Skeletal muscle tissue (tissue), 4 donors: Measurements from ENCODE around the gene GPI. TPM values are rescaled to one million over a fixed set of nuclear protein-coding genes. Genes with fewer than 3 reads are reported as not detected.

Source experiments
- H3K27ac ChIP-seq: one replicate; pipeline ENCODE4 v1.7.0; 2013; ENCODE audit warnings: mild to moderate bottlenecking, low read depth, low read length, inconsistent platforms
- H3K27me3 ChIP-seq, 3 donors: one replicate each; pipeline ENCODE4 v1.7.0; 2013; ENCODE audit warnings: low read length in 3 of 3; ENCODE audit not compliant: control insufficient read depth in 3 of 3, insufficient read depth in 3 of 3
- H3K36me3 ChIP-seq, 3 donors: one replicate each; pipeline ENCODE4 v1.7.0; 2013; ENCODE audit warnings: low read length in 3 of 3; ENCODE audit not compliant: control insufficient read depth in 3 of 3, insufficient read depth in 3 of 3
- H3K4me1 ChIP-seq, 3 donors: one replicate each; pipeline ENCODE4 v1.7.0; 2013; ENCODE audit warnings: low read length in 3 of 3, mild to moderate bottlenecking in 3 of 3; ENCODE audit not compliant: control insufficient read depth in 3 of 3, insufficient read depth in 3 of 3
- H3K4me3 ChIP-seq, 3 donors: one replicate each; pipeline ENCODE4 v1.7.0; 2013; ENCODE audit warnings: low read length in 3 of 3
- H3K9ac ChIP-seq, 3 donors: one replicate each; pipeline ENCODE4 v1.7.0; 2013; ENCODE audit warnings: low read length in 3 of 3, mild to moderate bottlenecking in 3 of 3, moderate library complexity in 2 of 3, low read depth in 1 of 3
- H3K9me3 ChIP-seq, 3 donors: one replicate each; pipeline ENCODE4 v1.7.0; 2013; ENCODE audit warnings: low read length in 3 of 3; ENCODE audit not compliant: control insufficient read depth in 3 of 3
- total RNA-seq: library from RNA; depleted of rRNA; stranded (reverse); fragments of >200 nt; gene quantifications from one replicate; pipeline ENCODE4 v1.2.3, GENCODE V29; 2014
- donor health status: Osteomylitis.

Gene GPI
- total RNA-seq, 1 donor from 2014 or later: 80.4 TPM

GRCh38 chr19:34408411-34408810, 43.4 kb downstream of the GPI start:
- Histone ChIP-seq H3K36me3 (peaks cover 8 to 14% (median 9%) of the 10 kb centered on the region in 3 donors), H3K9ac (no peak overlapping the region), H3K27ac (no peak overlapping the region), H3K9me3 (no peaks in the 10 kb centered on the region), H3K27me3 (no peaks in the 10 kb centered on the region), H3K4me3 (no peak overlapping the region), H3K4me1 (peaks cover 4 to 12% (median 10%) of the 10 kb centered on the region in 3 donors)

- peaks cover 3 to 5% (median 4%) of the 10 kb centered on the region in 3 donors for H3K4me1 ChIP-seq
- no peak overlapping the region for H3K27ac ChIP-seq
- H3K27me3 ChIP-seq: no peaks in the 10 kb centered on the region
- no peaks in the 10 kb centered on the region for H3K9me3 ChIP-seq
- no peak overlapping the region for H3K4me3 ChIP-seq
- peaks cover 10 to 14% (median 11%) of the 10 kb centered on the region in 3 donors for H3K36me3 ChIP-seq
- no peak overlapping the region for H3K9ac ChIP-seq
Measured at GRCh38 chr19:34409189-34410164, 44.5 kb downstream of the GPI start.

- H3K4me3 ChIP-seq: no peak overlapping the region
- H3K9ac ChIP-seq: no peak overlapping the region
- H3K4me1 ChIP-seq: no peaks in the 10 kb centered on the region
- H3K9me3 ChIP-seq: no peaks in the 10 kb centered on the region
- no peaks in the 10 kb centered on the region for H3K27me3 ChIP-seq
- no peak overlapping the region for H3K27ac ChIP-seq
- H3K36me3 ChIP-seq: peaks cover 20 to 28% (median 24%) of the 10 kb centered on the region in 3 donors
Measured at GRCh38 chr19:34411216-34411615, 46.2 kb downstream of the GPI start.

GRCh38 chr19:34416021-34416545, 51.1 kb downstream of the GPI start:
- Histone ChIP-seq H3K4me1 (no peaks in the 10 kb centered on the region), H3K4me3 (no peak overlapping the region), H3K9me3 (no peaks in the 10 kb centered on the region), H3K27me3 (no peaks in the 10 kb centered on the region), H3K27ac (no peak overlapping the region), H3K9ac (peak overlapping the region in 1 of 3 donors; percentile 33), H3K36me3 (peaks cover 16 to 28% (median 23%) of the 10 kb centered on the region in 3 donors)

GRCh38 chr19:34418300-34418699, 53.3 kb downstream of the GPI start:
- no peaks in the 10 kb centered on the region for H3K4me1 ChIP-seq
- H3K9me3 ChIP-seq: no peaks in the 10 kb centered on the region
- no peak overlapping the region for H3K4me3 ChIP-seq
- H3K9ac ChIP-seq: no peak overlapping the region
- no peak overlapping the region for H3K27ac ChIP-seq
- no peaks in the 10 kb centered on the region for H3K27me3 ChIP-seq
- H3K36me3 ChIP-seq: peaks cover 16 to 28% (median 25%) of the 10 kb centered on the region in 3 donors

GRCh38 chr19:34426096-34426661, 61.2 kb downstream of the GPI start:
- H3K9me3 ChIP-seq: no peaks in the 10 kb centered on the region
- no peaks in the 10 kb centered on the region for H3K27me3 ChIP-seq
- no peak overlapping the region for H3K4me3 ChIP-seq
- H3K27ac ChIP-seq: no peak overlapping the region
- H3K4me1 ChIP-seq: peaks cover 9 to 23% (median 17%) of the 10 kb centered on the region in 3 donors
- peaks cover 1 to 12% (median 3%) of the 10 kb centered on the region in 3 donors for H3K36me3 ChIP-seq
- no peak overlapping the region for H3K9ac ChIP-seq

- peaks cover 21 to 38% (median 29%) of the 10 kb centered on the region in 3 donors for H3K4me1 ChIP-seq
- H3K4me3 ChIP-seq: peak overlapping the region; percentile 83 to 88 (median 88)
- H3K27me3 ChIP-seq: no peaks in the 10 kb centered on the region
- peak overlapping the region; percentile 94 to 98 (median 96) for H3K9ac ChIP-seq
- peak overlapping the region; percentile 99 for H3K27ac ChIP-seq
- H3K9me3 ChIP-seq: no peaks in the 10 kb centered on the region
- H3K36me3 ChIP-seq: peaks cover 10 to 11% (median 11%) of the 10 kb centered on the region in 3 donors
Measured at GRCh38 chr19:34428549-34429285, 63.7 kb downstream of the GPI start.

GRCh38 chr19:34429553-34429952, 64.6 kb downstream of the GPI start:
- Histone ChIP-seq H3K9ac (peak overlapping the region; percentile 94 to 98 (median 96)), H3K9me3 (no peaks in the 10 kb centered on the region), H3K36me3 (peaks cover 17 to 18% (median 18%) of the 10 kb centered on the region in 3 donors), H3K4me1 (peaks cover 25 to 38% (median 29%) of the 10 kb centered on the region in 3 donors), H3K4me3 (peak overlapping the region; percentile 83 to 88 (median 88)), H3K27me3 (no peaks in the 10 kb centered on the region), H3K27ac (peak overlapping the region; percentile 99)

- H3K36me3 ChIP-seq: peaks cover 24 to 27% (median 24%) of the 10 kb centered on the region in 3 donors
- H3K9me3 ChIP-seq: no peaks in the 10 kb centered on the region
- peaks cover 25 to 38% (median 29%) of the 10 kb centered on the region in 3 donors for H3K4me1 ChIP-seq
- H3K9ac ChIP-seq: peak overlapping the region; percentile 28 to 94 (median 53)
- H3K27me3 ChIP-seq: no peaks in the 10 kb centered on the region
- H3K4me3 ChIP-seq: peak overlapping the region in 2 of 3 donors; percentile 7 to 27
- H3K27ac ChIP-seq: peak overlapping the region; percentile 99
Measured at GRCh38 chr19:34430738-34431625, 66.0 kb downstream of the GPI start.
